ENCODE results near the gene SEBOX. TPM values are rescaled to one million over a fixed set of nuclear protein-coding genes. Genes with fewer than 3 reads are reported as not detected.

The SEBOX gene
- polyA plus RNA-seq, 4 donors = not detected

DNA sequence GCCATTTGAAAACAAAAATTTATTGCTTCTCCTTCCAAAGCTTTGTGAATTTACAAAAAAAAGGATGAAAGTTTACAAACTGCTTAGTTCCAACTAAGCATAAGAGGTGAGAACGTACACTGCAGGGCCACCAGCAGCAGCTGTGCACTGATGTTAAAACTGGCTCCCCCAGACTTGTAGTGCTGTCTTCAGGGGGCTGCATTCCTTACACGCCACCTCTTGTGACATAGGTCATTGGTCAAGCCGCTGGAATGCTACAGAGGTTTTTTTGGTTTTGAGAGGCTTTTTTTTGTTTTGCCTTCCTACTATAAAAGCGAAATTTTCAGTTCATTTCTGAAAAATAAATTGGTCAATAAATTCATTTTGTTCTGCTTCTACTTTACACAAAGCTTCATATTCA, 36.7 kb downstream of the SEBOX start:
- Histone ChIP-seq H3K9me3 (ENCODE audit: control insufficient read depth in 2 of 2, insufficient read depth in 1 of 2, low read depth in 1 of 2, low read length in 1 of 2) (no peaks in the 10 kb centered on the region), H3K36me3 (ENCODE audit: control insufficient read depth in 3 of 3, insufficient read depth in 2 of 3, low read depth in 1 of 3, low read length in 3 of 3) (peaks cover 2 to 40% (median 7%) of the 10 kb centered on the region in 3 donors), H3K27ac (ENCODE audit: low read depth in 1 of 3, low read length in 2 of 3) (no peak overlapping the region), H3K27me3 (ENCODE audit: control insufficient read depth in 3 of 3, insufficient read depth in 3 of 3, low read length in 3 of 3) (no peaks in the 10 kb centered on the region), H3K4me1 (ENCODE audit: control insufficient read depth in 3 of 3, insufficient read depth in 2 of 3, low read depth in 1 of 3, low read length in 2 of 3) (peaks cover 0 to 21% (median 3%) of the 10 kb centered on the region in 3 donors), H3K4me3 (ENCODE audit: low read depth in 1 of 3, low read length in 3 of 3) (no peak overlapping the region)
- DNase-seq (no peak), FAIRE-seq (no peak)
- 72 to 85% (median 74%) methylated on average over 4 of the region's 4 CpGs for WGBS, 3 donors

DNA sequence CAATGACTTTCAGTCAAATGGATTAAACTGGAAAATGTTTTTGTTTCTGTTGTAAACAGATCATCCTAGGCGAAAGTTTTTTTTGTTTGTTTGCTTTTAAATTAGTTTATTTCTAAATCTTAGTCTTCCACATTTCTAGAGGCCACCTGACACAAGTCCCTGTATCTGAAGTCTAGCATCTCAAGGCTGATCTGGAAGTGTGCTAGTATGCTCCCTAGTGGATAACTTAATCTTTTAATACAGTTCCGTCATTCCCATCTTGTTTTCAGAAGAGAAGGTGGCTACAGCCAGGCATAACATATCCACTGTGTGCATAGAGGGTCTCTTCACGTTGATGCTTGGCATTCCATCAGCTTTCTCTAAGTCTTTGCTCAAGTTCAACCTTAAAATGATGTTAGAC, 37.3 kb downstream of the SEBOX start:
- peaks cover 2 to 37% (median 7%) of the 10 kb centered on the region in 3 donors for H3K36me3 ChIP-seq (ENCODE audit: control insufficient read depth in 3 of 3, insufficient read depth in 2 of 3, low read depth in 1 of 3, low read length in 3 of 3)
- H3K27me3 ChIP-seq (ENCODE audit: control insufficient read depth in 3 of 3, insufficient read depth in 3 of 3, low read length in 3 of 3) = no peaks in the 10 kb centered on the region
- no peaks in the 10 kb centered on the region for H3K9me3 ChIP-seq (ENCODE audit: control insufficient read depth in 2 of 2, insufficient read depth in 1 of 2, low read depth in 1 of 2, low read length in 1 of 2)
- no peak overlapping the region for H3K27ac ChIP-seq (ENCODE audit: low read depth in 1 of 3, low read length in 2 of 3)
- 72 to 77% (median 73%) methylated on average over 3 of the region's 3 CpGs for WGBS, 3 donors
- H3K4me1 ChIP-seq (ENCODE audit: control insufficient read depth in 3 of 3, insufficient read depth in 2 of 3, low read depth in 1 of 3, low read length in 2 of 3) = peaks cover 0 to 21% (median 3%) of the 10 kb centered on the region in 3 donors
- FAIRE-seq (no peak), DNase-seq (no peak)
- no peak overlapping the region for H3K4me3 ChIP-seq (ENCODE audit: low read depth in 1 of 3, low read length in 3 of 3)

DNA sequence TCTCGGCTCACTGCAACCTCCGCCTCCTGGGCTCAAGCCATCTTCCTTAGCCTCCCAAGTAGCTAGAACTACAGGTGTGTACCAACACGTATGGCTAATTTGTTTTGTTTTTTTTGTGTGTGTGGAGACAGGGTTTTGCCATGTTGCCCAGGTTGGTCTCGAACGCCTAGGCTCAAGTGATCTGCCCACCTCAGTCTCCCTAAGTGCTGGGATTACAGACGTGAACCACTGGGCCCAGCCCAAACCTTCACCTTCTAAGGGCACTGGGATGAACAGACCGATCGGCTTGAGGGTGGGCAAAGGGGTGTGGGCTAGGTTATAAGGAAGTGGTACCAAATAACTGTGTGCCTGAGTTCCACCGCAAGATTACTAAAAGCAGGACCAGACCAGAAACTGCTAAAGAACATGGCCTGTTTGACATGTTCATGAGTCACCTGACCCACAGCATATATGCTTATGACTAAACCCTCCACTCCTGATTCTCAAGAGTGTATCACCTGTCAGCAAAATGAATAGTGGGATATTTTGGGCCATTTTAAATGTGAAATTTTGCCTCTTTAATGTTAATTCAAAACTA, 37.9 kb downstream of the SEBOX start:
- Histone ChIP-seq H3K27me3 (ENCODE audit: control insufficient read depth in 3 of 3, insufficient read depth in 3 of 3, low read length in 3 of 3) (no peaks in the 10 kb centered on the region), H3K36me3 (ENCODE audit: control insufficient read depth in 3 of 3, insufficient read depth in 2 of 3, low read depth in 1 of 3, low read length in 3 of 3) (peaks cover 2 to 37% (median 7%) of the 10 kb centered on the region in 3 donors), H3K4me1 (ENCODE audit: control insufficient read depth in 3 of 3, insufficient read depth in 2 of 3, low read depth in 1 of 3, low read length in 2 of 3) (peaks cover 0 to 21% (median 3%) of the 10 kb centered on the region in 3 donors), H3K4me3 (ENCODE audit: low read depth in 1 of 3, low read length in 3 of 3) (no peak overlapping the region), H3K9me3 (ENCODE audit: control insufficient read depth in 2 of 2, insufficient read depth in 1 of 2, low read depth in 1 of 2, low read length in 1 of 2) (no peaks in the 10 kb centered on the region), H3K27ac (ENCODE audit: low read depth in 1 of 3, low read length in 2 of 3) (no peak overlapping the region)
- DNase-seq = no peak
- no peak for FAIRE-seq
- 86 to 90% (median 87%) methylated on average over 9 of the region's 9 CpGs for WGBS, 3 donors

DNA sequence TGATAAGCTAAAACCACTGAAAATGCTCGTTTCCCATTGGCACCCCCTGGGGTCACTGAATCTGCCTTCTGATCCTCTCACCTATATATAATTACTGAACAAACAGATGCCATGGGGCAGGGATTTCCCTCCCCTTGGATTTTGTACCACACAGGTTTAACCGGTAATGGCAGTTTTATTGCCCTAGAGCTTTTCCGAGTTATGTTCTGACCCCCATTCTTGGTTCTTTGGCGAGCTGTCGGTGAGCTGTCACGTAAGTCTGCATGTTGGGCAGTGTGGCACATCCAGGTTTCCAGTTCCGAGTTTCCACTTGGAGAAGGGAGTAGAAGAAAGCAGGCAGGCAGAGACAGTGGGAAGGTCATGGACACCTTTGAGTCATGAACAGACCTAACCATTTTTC, 38.9 kb downstream of the SEBOX start:
- H3K4me1 ChIP-seq (ENCODE audit: control insufficient read depth in 3 of 3, insufficient read depth in 2 of 3, low read depth in 1 of 3, low read length in 2 of 3) = peaks cover 0 to 23% (median 3%) of the 10 kb centered on the region in 3 donors
- no peaks in the 10 kb centered on the region for H3K27me3 ChIP-seq (ENCODE audit: control insufficient read depth in 3 of 3, insufficient read depth in 3 of 3, low read length in 3 of 3)
- 21 to 70% (median 36%) methylated on average over 7 of the region's 7 CpGs for WGBS, 3 donors
- no peak overlapping the region for H3K27ac ChIP-seq (ENCODE audit: low read depth in 1 of 3, low read length in 2 of 3)
- H3K36me3 ChIP-seq (ENCODE audit: control insufficient read depth in 3 of 3, insufficient read depth in 2 of 3, low read depth in 1 of 3, low read length in 3 of 3) = peaks cover 2 to 29% (median 7%) of the 10 kb centered on the region in 3 donors
- H3K4me3 ChIP-seq (ENCODE audit: low read depth in 1 of 3, low read length in 3 of 3) = no peak overlapping the region
- peak; percentile 65 to 81 for DNase-seq
- no peaks in the 10 kb centered on the region for H3K9me3 ChIP-seq (ENCODE audit: control insufficient read depth in 2 of 2, insufficient read depth in 1 of 2, low read depth in 1 of 2, low read length in 1 of 2)
- FAIRE-seq = no peak

DNA sequence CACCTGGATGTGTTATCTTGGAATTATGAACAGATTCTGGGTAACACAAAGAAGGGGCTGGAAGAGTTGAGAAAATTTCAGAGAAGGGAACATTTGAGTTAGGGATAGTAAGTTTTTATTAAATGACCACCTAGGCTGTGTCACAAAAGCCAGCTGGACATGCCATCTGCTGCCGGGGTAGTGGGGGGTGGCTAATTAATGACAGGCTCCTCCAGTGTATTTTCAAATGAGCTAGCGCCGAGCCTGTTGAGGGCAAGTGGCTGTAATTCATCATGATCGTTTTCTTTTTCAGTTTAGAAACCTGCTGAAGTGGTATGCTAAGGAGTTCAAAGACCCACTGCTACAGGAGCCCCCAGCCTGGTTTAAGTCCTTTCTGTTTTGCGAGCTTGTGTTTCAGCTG, 39.8 kb downstream of the SEBOX start:
- Histone ChIP-seq H3K27me3 (ENCODE audit: control insufficient read depth in 3 of 3, insufficient read depth in 3 of 3, low read length in 3 of 3) (no peaks in the 10 kb centered on the region), H3K36me3 (ENCODE audit: control insufficient read depth in 3 of 3, insufficient read depth in 2 of 3, low read depth in 1 of 3, low read length in 3 of 3) (peaks cover 2 to 20% (median 7%) of the 10 kb centered on the region in 3 donors), H3K4me1 (ENCODE audit: control insufficient read depth in 3 of 3, insufficient read depth in 2 of 3, low read depth in 1 of 3, low read length in 2 of 3) (peaks cover 0 to 27% (median 3%) of the 10 kb centered on the region in 3 donors), H3K27ac (ENCODE audit: low read depth in 1 of 3, low read length in 2 of 3) (no peak overlapping the region), H3K9me3 (ENCODE audit: control insufficient read depth in 2 of 2, insufficient read depth in 1 of 2, low read depth in 1 of 2, low read length in 1 of 2) (no peaks in the 10 kb centered on the region), H3K4me3 (ENCODE audit: low read depth in 1 of 3, low read length in 3 of 3) (no peak overlapping the region)
- no peak for DNase-seq
- 68 to 78% (median 74%) methylated on average over 5 of the region's 5 CpGs for WGBS, 3 donors
- no peak for FAIRE-seq

DNA sequence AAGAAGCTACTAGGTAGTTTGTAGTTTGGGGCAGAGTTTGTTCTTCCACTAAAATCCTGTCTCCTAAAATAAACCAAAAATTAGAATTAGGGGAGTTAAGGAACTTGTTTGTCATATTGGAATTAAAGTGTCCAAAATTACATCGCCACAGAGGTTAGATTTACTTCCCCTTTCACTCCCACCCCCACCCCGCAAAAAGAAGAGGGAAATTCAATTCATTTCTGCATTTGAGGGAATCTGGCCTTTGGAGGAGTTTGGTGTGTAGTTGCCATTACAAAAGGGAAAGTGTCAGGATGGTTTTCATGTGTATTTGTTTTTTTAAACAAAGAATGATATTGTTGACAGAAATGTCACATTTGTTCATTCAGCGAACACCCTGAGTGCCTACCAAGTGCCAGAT, 40.2 kb downstream of the SEBOX start:
- H3K36me3 ChIP-seq (ENCODE audit: control insufficient read depth in 3 of 3, insufficient read depth in 2 of 3, low read depth in 1 of 3, low read length in 3 of 3) = peaks cover 2 to 19% (median 5%) of the 10 kb centered on the region in 3 donors
- H3K4me1 ChIP-seq (ENCODE audit: control insufficient read depth in 3 of 3, insufficient read depth in 2 of 3, low read depth in 1 of 3, low read length in 2 of 3) = peaks cover 0 to 30% (median 3%) of the 10 kb centered on the region in 3 donors
- H3K27ac ChIP-seq (ENCODE audit: low read depth in 1 of 3, low read length in 2 of 3) = peak overlapping the region in 1 of 3 donors; percentile 5
- H3K4me3 ChIP-seq (ENCODE audit: low read depth in 1 of 3, low read length in 3 of 3) = no peak overlapping the region
- 81 to 91% (median 89%) methylated on average over 3 of the region's 3 CpGs for WGBS, 3 donors
- DNase-seq = no peak
- FAIRE-seq = no peak
- no peaks in the 10 kb centered on the region for H3K9me3 ChIP-seq (ENCODE audit: control insufficient read depth in 2 of 2, insufficient read depth in 1 of 2, low read depth in 1 of 2, low read length in 1 of 2)
- no peaks in the 10 kb centered on the region for H3K27me3 ChIP-seq (ENCODE audit: control insufficient read depth in 3 of 3, insufficient read depth in 3 of 3, low read length in 3 of 3)

DNA sequence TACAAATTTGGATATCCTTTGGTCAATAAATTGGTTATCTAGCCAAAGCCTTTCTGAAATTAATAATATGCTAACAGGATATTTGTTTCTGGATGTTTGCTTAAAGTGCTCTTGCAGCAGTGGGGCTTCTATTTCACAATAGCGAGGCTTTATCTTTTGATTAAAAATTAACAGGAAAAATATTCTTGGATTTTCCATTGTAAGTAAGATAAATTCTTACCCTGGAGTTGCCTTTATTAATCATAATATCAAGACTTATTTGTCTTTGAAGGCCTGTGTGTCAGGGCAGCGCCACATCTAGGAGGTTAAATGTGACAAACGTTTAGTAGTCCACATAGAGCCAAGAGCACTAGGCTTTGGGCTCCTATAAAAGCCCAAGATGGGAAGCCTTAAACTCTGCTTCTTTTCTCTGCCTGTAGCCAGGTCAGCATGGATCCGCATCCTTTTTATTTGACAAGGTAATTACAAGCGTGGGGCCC, 40.7 kb downstream of the SEBOX start:
- Histone ChIP-seq H3K27ac (ENCODE audit: low read depth in 1 of 3, low read length in 2 of 3) (peak overlapping the region in 2 of 3 donors; percentile 5 to 13), H3K4me3 (ENCODE audit: low read depth in 1 of 3, low read length in 3 of 3) (no peak overlapping the region), H3K27me3 (ENCODE audit: control insufficient read depth in 3 of 3, insufficient read depth in 3 of 3, low read length in 3 of 3) (no peaks in the 10 kb centered on the region), H3K9me3 (ENCODE audit: control insufficient read depth in 2 of 2, insufficient read depth in 1 of 2, low read depth in 1 of 2, low read length in 1 of 2) (no peaks in the 10 kb centered on the region), H3K4me1 (ENCODE audit: control insufficient read depth in 3 of 3, insufficient read depth in 2 of 3, low read depth in 1 of 3, low read length in 2 of 3) (peaks cover 0 to 30% (median 3%) of the 10 kb centered on the region in 3 donors), H3K36me3 (ENCODE audit: control insufficient read depth in 3 of 3, insufficient read depth in 2 of 3, low read depth in 1 of 3, low read length in 3 of 3) (peaks cover 2 to 15% (median 4%) of the 10 kb centered on the region in 3 donors)
- 49 to 73% (median 57%) methylated on average over 5 of the region's 5 CpGs for WGBS, 3 donors
- FAIRE-seq (no peak), DNase-seq (peak in 1 of 2 donors; percentile 44)

DNA sequence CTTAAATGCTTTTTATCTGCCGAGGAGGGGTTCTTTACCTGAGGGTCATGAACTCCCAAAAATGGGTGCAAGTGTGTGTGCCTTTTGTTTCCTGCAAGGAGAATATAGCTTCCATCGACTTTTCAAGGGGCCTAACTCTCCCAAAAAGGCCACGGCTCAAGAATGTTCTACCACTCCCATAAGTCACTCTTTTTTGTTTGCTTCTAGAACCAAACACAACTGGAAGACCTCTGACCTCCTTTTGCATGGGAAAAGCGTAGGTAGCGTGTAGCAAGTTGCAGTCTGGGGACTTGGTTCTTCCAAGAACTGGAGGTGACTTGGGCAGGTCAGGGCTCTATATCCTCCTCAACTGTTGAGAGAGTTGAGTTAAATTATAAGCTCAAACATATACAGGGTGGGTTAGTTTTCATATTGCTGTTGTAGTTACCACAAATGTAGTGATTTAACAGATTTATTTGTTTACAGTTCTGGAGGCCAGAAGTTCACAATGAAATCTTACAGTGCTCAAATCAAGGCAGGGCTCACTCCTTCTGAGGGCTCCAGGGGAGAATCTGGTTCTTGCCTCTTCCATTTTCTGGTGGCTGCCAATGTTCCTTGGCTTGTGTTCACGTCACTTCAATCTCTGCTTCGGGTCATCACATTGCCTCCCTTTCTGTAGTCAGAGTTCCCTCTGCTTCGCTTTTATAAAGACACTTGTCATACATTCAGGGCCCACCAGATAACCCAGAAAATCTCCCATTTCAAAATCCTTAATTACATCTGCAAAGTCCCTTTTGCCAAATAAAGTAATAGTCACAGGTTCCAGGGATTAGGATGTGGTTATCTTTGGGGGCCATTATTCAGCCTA, 44.6 kb downstream of the SEBOX start:
- peaks cover 0 to 2% (median 0%) of the 10 kb centered on the region in 3 donors for H3K36me3 ChIP-seq (ENCODE audit: control insufficient read depth in 3 of 3, insufficient read depth in 2 of 3, low read depth in 1 of 3, low read length in 3 of 3)
- FAIRE-seq = no peak
- 49 to 64% (median 52%) methylated on average over 8 of the region's 8 CpGs for WGBS, 3 donors
- H3K27ac ChIP-seq (ENCODE audit: low read depth in 1 of 3, low read length in 2 of 3) = peak overlapping the region in 1 of 3 donors; percentile 64
- peak overlapping the region in 1 of 3 donors; percentile 64 for H3K4me3 ChIP-seq (ENCODE audit: low read depth in 1 of 3, low read length in 3 of 3)
- H3K4me1 ChIP-seq (ENCODE audit: control insufficient read depth in 3 of 3, insufficient read depth in 2 of 3, low read depth in 1 of 3, low read length in 2 of 3) = peaks cover 0 to 32% (median 6%) of the 10 kb centered on the region in 3 donors
- H3K9me3 ChIP-seq (ENCODE audit: control insufficient read depth in 2 of 2, insufficient read depth in 1 of 2, low read depth in 1 of 2, low read length in 1 of 2) = no peaks in the 10 kb centered on the region
- H3K27me3 ChIP-seq (ENCODE audit: control insufficient read depth in 3 of 3, insufficient read depth in 3 of 3, low read length in 3 of 3) = no peaks in the 10 kb centered on the region
- DNase-seq = no peak

All from small intestine (tissue), 7 donors.